Heart left ventricle (tissue), 16 donors: ENCODE results near the gene KRT16. TPM values are rescaled to one million over a fixed set of nuclear protein-coding genes. Genes with fewer than 3 reads are reported as not detected.
"Not testable (repeated sequence)": the region's sequence is repeated elsewhere in the genome, so short reads cannot be mapped to it uniquely, and the experiment has no call there.

Source experiments
- ATAC-seq, 4 donors: fragments of 200-7000 bp; cut with Tn5 transposase; one replicate each; pipeline ENCODE4 v1.9.1; 2020 to 2022; ENCODE audit warnings: moderate library complexity in 4 of 4, mild to moderate bottlenecking in 3 of 4, moderate number of reproducible peaks in 1 of 4
- DNase-seq, 5 donors: peaks; one replicate each; pipeline ENCODE4 v3.0.0-alpha.2; 2020
- H3K27ac ChIP-seq, 12 donors: fragments of 200-600 bp; sonication (generic) in 4 of 12; one replicate each; pipeline versions ENCODE4 v1.5.0 to v1.8.0; 2016 to 2022; ENCODE audit warnings: mild to moderate bottlenecking in 2 of 12
- H3K27me3 ChIP-seq, 9 donors: fragments of 200-600 bp; sonication (generic) in 2 of 9; one replicate each; pipeline versions ENCODE4 v1.5.1 to v1.8.0; 2016 to 2022; ENCODE audit warnings: mild to moderate bottlenecking in 3 of 9
- H3K36me3 ChIP-seq, 9 donors: fragments of 200-600 bp; sonication (generic) in 2 of 9; one replicate each; pipeline versions ENCODE4 v1.5.0 to v1.8.0; 2018 to 2022; ENCODE audit warnings: mild to moderate bottlenecking in 2 of 9
- H3K4me1 ChIP-seq, 12 donors: fragments of 200-600 bp; sonication (generic) in 4 of 12; one replicate each; pipeline versions ENCODE4 v1.5.0 to v1.8.0; 2016 to 2022; ENCODE audit warnings: mild to moderate bottlenecking in 3 of 12
- H3K4me3 ChIP-seq, 12 donors: fragments of 200-600 bp; sonication (generic) in 4 of 12; one replicate each; pipeline versions ENCODE4 v1.5.0 to v1.8.0; 2017 to 2022; ENCODE audit warnings: mild to moderate bottlenecking in 9 of 12, moderate library complexity in 4 of 12
- H3K9me3 ChIP-seq, 12 donors: fragments of 200-600 bp; sonication (generic) in 4 of 12; one replicate each; pipeline versions ENCODE4 v1.5.0 to v1.8.0; 2016 to 2022; ENCODE audit warnings: mild to moderate bottlenecking in 1 of 12
- POLR2A ChIP-seq, 2 donors: fragments of 450-650 bp; IDR thresholded peaks; one replicate each; pipeline ENCODE4 v1.6.1; 2017; ENCODE audit warnings: antibody characterized with exemption in 2 of 2, mild to moderate bottlenecking in 2 of 2, moderate library complexity in 2 of 2
- WGBS, 4 donors: extraction: QIAGEN DNeasy Blood & Tissue Kit in 2 of 4; methylation state at CpG; one replicate each; pipeline versions ENCODE4 v1.1.5 to v1.1.7; 2013 to 2018; 5-methylcytosine and 5-hydroxymethylcytosine counted together
- intact Hi-C, 10 donors: fragments of 100-400 bp; cut with DNase I; formaldehyde crosslinking; loops; one replicate each; pipeline versions ENCODE4 v1.11.1 to v1.14.2; 2022
- polyA plus RNA-seq, 2 donors: library from polyadenylated mRNA; stranded (reverse); fragments of 200-250 nt; gene quantifications; one replicate each; pipeline ENCODE4 v1.2.3, GENCODE V29; 2013
- total RNA-seq, 9 donors: library from RNA; depleted of rRNA in 2 of 9; stranded (reverse); fragments of >200 nt in 2 of 9; fragmentation: NEBNext Ultra II Directional in 3 of 9; extraction: Animal tissue kit (Norgen Biotek cat#: 25700) in 3 of 9; gene quantifications; one replicate each; pipeline versions ENCODE4 v1.1.0 to v1.2.4, GENCODE V29; 2016 to 2023
- TF ChIP-seq, protein P1 (sequence below), 12 donors: fragments of 200-600 bp; sonication (generic) in 4 of 12; IDR thresholded peaks; one replicate each; pipeline versions ENCODE4 v1.5.0 to v1.8.0; 2018 to 2022; ENCODE audit warnings: antibody characterized with exemption in 12 of 12, mild to moderate bottlenecking in 5 of 12
- donor health status: ischemic (EF 13 %, LVEDD 7.1; RV severe dilation, severe dysfunction).
- donor health status: healthy with polysubstance abuse.
- donor health status: DM: no; HTN: yes; CAD: no.
- donor health status: DM: no; HTN: no; CAD: no.
- donor health status: ischemic (EF 25% LVEDD 6.9; RV normal size, moderate dysfunction).
- donor health status: ischemic (EF 25% LVEDD 5.7; RV mildly dilated, moderate dysfunction).
- donor health status: healthy.
- donor health status: DM: yes; HTN: yes; CAD: no.
- donor health status: ischemic (EF 35%, LVEDD 5.7; RV mildly dilated, moderate dysfunction).
- donor health status: nonischemic (EF 11% LVEDD 7.7; RV severe dilation, severe dysfunction).
- donor health status: DM: yes; HTN: yes; CAD: no.
- donor health status: PGD.
- donor health status: ischemic (EF 29% LVEDD 5.4; RV normal size, mild dysfunction).
- donor health status: nonischemic (EF 23%, LVEDD 6.1; RV moderate dilation, normal function).

Gene KRT16
- total and polyA plus RNA-seq, 11 donors: 0.06 TPM; not detected in 10

DNA sequence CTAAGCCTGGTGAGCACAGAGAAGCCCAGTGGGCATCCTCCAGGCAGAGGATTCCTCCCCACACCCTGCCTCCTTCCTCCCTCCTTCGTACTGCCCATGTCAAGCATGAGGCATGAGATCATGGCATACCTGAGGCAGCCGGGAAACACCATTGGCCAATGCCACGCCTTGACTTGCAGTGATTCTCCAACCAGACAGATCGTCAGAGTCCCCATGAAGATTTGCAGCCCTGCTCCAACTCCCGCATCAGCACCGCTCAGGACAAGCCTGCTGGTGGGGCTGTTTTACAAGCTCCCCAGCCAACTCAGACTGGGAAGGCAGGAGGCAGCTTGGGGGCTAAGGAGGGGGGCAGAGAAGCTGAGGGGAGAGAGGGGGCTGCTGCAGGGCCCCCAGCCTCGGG lies 2.9 kb upstream of the KRT16 start:
- H3K9me3 ChIP-seq: no peaks in the 10 kb centered on the region
- 28 to 39% (median 33%) methylated on average over 4 to 7 of the region's 7 CpGs for WGBS, 4 donors
- no peak overlapping the region for H3K4me3 ChIP-seq
- H3K27ac ChIP-seq: no peak overlapping the region
- H3K36me3 ChIP-seq: no peaks in the 10 kb centered on the region
- intact Hi-C loops: no loop called here
- H3K4me1 ChIP-seq: no peaks in the 10 kb centered on the region
- peaks cover 0 to 54% (median 5%) of the 10 kb centered on the region in 9 donors for H3K27me3 ChIP-seq
- DNase-seq (no peak), ATAC-seq (no peak)
- TF ChIP-seq, protein P1, sequence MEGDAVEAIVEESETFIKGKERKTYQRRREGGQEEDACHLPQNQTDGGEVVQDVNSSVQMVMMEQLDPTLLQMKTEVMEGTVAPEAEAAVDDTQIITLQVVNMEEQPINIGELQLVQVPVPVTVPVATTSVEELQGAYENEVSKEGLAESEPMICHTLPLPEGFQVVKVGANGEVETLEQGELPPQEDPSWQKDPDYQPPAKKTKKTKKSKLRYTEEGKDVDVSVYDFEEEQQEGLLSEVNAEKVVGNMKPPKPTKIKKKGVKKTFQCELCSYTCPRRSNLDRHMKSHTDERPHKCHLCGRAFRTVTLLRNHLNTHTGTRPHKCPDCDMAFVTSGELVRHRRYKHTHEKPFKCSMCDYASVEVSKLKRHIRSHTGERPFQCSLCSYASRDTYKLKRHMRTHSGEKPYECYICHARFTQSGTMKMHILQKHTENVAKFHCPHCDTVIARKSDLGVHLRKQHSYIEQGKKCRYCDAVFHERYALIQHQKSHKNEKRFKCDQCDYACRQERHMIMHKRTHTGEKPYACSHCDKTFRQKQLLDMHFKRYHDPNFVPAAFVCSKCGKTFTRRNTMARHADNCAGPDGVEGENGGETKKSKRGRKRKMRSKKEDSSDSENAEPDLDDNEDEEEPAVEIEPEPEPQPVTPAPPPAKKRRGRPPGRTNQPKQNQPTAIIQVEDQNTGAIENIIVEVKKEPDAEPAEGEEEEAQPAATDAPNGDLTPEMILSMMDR (IDR thresholded peaks at IDR 0.05): no peak
- no peak for TF ChIP-seq POLR2A (IDR thresholded peaks at IDR 0.05)

DNA sequence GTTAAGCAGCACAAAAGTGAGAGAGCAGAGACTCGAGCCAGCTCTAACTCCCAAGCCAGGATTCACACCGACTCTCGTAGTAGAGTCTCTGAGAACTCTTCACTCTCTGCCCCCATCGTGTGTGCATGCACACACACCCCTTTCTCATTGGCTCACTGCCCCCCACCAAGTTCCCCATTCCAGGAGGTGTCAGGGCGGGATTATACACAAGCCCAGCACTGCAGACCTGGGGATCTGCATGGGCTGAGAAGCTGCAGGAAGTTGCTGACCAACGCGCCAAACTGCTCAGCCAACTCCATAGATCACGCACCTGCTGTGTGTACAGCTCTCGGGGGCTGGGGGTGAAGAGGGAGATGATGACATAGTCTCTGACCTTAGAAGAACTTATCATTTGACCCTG lies 2.2 kb upstream of the KRT16 start:
- WGBS, 4 donors: 40 to 50% (median 42%) methylated on average over 9 of the region's 9 CpGs
- DNase-seq: peak in 1 of 5 donors; percentile 20
- H3K9me3 ChIP-seq, ATAC-seq, H3K36me3 ChIP-seq, intact Hi-C loops, H3K27ac ChIP-seq, H3K4me1 ChIP-seq, H3K4me3 ChIP-seq: not testable (repeated sequence)
- peaks cover 0 to 54% (median 5%) of the 10 kb centered on the region in 9 donors for H3K27me3 ChIP-seq

DNA sequence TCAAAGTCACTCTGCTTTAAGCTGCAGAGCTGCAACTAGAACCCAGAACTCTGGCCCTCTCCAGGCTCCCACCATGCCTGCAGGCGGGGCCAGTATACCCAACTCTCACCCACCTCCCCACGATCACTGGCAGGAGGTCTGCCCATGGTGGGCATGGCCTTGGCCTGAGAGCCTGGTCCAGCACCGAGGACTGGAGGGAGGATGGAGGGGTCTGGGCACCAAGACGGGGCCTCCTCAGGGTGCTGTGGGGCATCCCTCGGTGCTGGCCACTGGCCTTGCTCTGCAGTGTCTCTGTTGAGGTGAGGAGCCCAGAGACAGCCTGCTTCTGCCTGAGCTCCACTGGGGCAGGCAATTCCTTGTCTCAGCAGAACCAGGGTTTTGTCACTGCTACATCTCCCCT lies 1.5 kb upstream of the KRT16 start:
- H3K27ac ChIP-seq: no peak overlapping the region
- no peaks in the 10 kb centered on the region for H3K9me3 ChIP-seq
- TF ChIP-seq, protein P1 (IDR thresholded peaks at IDR 0.05): no peak
- TF ChIP-seq POLR2A (IDR thresholded peaks at IDR 0.05): no peak
- DNase-seq (peak in 1 of 5 donors; percentile 28), ATAC-seq (no peak)
- no peak overlapping the region for H3K4me3 ChIP-seq
- peaks cover 0 to 54% (median 5%) of the 10 kb centered on the region in 9 donors for H3K27me3 ChIP-seq
- intact Hi-C loops: no loop called here
- 88 to 100% (median 89%) methylated on average over 4 to 5 of the region's 5 CpGs for WGBS, 4 donors
- no peaks in the 10 kb centered on the region for H3K4me1 ChIP-seq
- H3K36me3 ChIP-seq: no peaks in the 10 kb centered on the region

DNA sequence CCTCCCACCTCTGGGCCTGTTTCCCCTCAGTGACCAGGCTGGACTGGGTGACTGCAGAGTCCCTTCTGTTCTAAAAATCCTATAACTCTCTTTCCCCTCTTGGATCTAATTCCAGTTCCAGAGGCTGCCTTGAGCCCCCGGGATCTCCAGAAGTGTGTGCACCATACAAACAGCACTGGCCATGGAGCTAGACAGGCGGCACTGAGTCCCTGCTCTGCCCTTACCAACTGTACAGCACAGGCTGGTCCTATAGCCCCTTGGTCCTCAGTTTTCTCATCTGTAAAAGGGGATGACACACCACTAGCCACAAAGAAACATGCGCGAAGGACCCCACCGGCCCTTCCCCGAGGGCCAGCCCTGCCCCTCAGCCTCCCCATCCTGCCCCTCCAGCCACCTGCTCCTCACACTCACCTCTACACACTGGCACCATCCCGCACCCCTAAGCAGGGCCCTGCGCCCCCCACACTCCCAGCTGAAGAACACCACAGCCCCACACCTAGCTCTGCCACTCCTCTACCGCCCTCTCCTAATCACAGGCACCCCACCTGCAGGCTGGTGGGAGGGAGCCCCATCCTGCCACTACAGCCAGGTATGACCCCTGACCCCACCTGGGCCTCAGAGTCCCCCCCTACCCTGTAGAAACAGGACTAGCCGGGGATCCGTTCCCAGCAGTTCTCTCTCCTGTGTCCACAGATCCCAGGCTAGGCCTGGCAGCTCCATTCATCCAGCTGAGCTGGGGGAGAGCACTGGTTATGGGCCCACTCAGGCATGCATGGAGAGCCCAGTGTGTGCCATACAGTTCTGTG lies 913 bp upstream of the KRT16 start:
- Histone ChIP-seq H3K4me3 (no peak overlapping the region), H3K36me3 (no peaks in the 10 kb centered on the region), H3K4me1 (no peaks in the 10 kb centered on the region), H3K27ac (no peak overlapping the region), H3K9me3 (no peaks in the 10 kb centered on the region), H3K27me3 (peaks cover 0 to 54% (median 5%) of the 10 kb centered on the region in 9 donors)
- ATAC-seq (no peak), DNase-seq (peak in 1 of 5 donors; percentile 15)
- TF ChIP-seq, protein P1 (IDR thresholded peaks at IDR 0.05): no peak
- no peak for TF ChIP-seq POLR2A (IDR thresholded peaks at IDR 0.05)
- intact Hi-C loops: no loop called here
- 85 to 89% (median 87%) methylated on average over 11 of the region's 11 CpGs for WGBS, 4 donors
